Gastroesophageal sphincter (tissue), 3 donors: ENCODE measurements around the gene P2RY14.

Experiments
- CTCF ChIP-seq, 4 experiments: fragments of 200-600 bp in 2 of 4; fragments of 450-650 bp in 2 of 4; sonication (generic) in 1 of 4; IDR thresholded peaks; one replicate each; pipeline ENCODE4 v1.5.1; 2017 to 2019; ENCODE audit warnings: antibody characterized with exemption in 4 of 4, mild to moderate bottlenecking in 2 of 4, moderate library complexity in 2 of 4
- POLR2A ChIP-seq, 2 donors: fragments of 450-650 bp; IDR thresholded peaks; one replicate each; pipeline ENCODE4 v1.6.1; 2017; ENCODE audit warnings: antibody characterized with exemption in 2 of 2, mild to moderate bottlenecking in 2 of 2, moderate library complexity in 1 of 2

- TF ChIP-seq CTCF (IDR thresholded peaks at IDR 0.05) (no peak), POLR2A (IDR thresholded peaks at IDR 0.05) (no peak)
Observed at GRCh38 chr3:151182349-151183079, 95.8 kb downstream of the P2RY14 start.
